IPS-18a (cell line): Measurements from ENCODE around the gene ID1.
"Not testable (repeated sequence)": the region's sequence is repeated elsewhere in the genome, so short reads cannot be mapped to it uniquely, and the experiment has no call there.

Source experiments
- H3K27ac ChIP-seq: one replicate; pipeline ENCODE4 v1.5.1; 2013; ENCODE audit warnings: low read length
- H3K27me3 ChIP-seq: one replicate; pipeline ENCODE4 v1.6.1; 2013; ENCODE audit warnings: mild to moderate bottlenecking, low read length; ENCODE audit not compliant: control insufficient read depth, insufficient read depth
- H3K36me3 ChIP-seq: one replicate; pipeline ENCODE4 v1.6.1; 2013; ENCODE audit warnings: low read depth, low read length; ENCODE audit not compliant: control insufficient read depth
- H3K4me1 ChIP-seq: one replicate; pipeline ENCODE4 v1.6.1; 2013; ENCODE audit warnings: low read depth, low read length; ENCODE audit not compliant: control insufficient read depth
- H3K4me3 ChIP-seq: one replicate; pipeline ENCODE4 v1.5.1; 2013; ENCODE audit warnings: low read length
- H3K9ac ChIP-seq: one replicate; pipeline ENCODE4 v1.6.1; 2013; ENCODE audit warnings: mild to moderate bottlenecking, low read length, moderate library complexity
- H3K9me3 ChIP-seq: one replicate; pipeline ENCODE4 v1.6.1; 2013; ENCODE audit warnings: low read depth, low read length; ENCODE audit not compliant: control insufficient read depth

The ID1 gene

GRCh38 chr20:31577194-31577593 is 27.9 kb upstream of the ID1 start:
- H3K27ac ChIP-seq, result no peak overlapping the region
- H3K4me1 ChIP-seq, result peaks cover 30% of the 10 kb centered on the region
- H3K9me3 ChIP-seq, result no peaks in the 10 kb centered on the region
- H3K36me3 ChIP-seq, result no peaks in the 10 kb centered on the region
- no peak overlapping the region for H3K9ac ChIP-seq
- H3K4me3 ChIP-seq, result no peak overlapping the region
- H3K27me3 ChIP-seq, result no peaks in the 10 kb centered on the region

GRCh38 chr20:31578448-31579138 is 26.5 kb upstream of the ID1 start:
- Histone ChIP-seq H3K27ac (no peak overlapping the region), H3K4me3 (no peak overlapping the region), H3K27me3 (no peaks in the 10 kb centered on the region), H3K4me1 (peaks cover 25% of the 10 kb centered on the region), H3K9ac (no peak overlapping the region), H3K9me3 (no peaks in the 10 kb centered on the region), H3K36me3 (no peaks in the 10 kb centered on the region)

- Histone ChIP-seq H3K36me3 (no peaks in the 10 kb centered on the region), H3K4me3 (no peak overlapping the region), H3K4me1 (peaks cover 20% of the 10 kb centered on the region), H3K9ac (no peak overlapping the region), H3K27ac (no peak overlapping the region), H3K9me3 (no peaks in the 10 kb centered on the region), H3K27me3 (no peaks in the 10 kb centered on the region)
These were observed 25.8 kb upstream of the ID1 start for GRCh38 chr20:31579245-31579644.

- not testable (repeated sequence) for H3K4me3 ChIP-seq, H3K9ac ChIP-seq, H3K9me3 ChIP-seq, H3K36me3 ChIP-seq, H3K27me3 ChIP-seq
- peak overlapping the region; percentile 74 for H3K27ac ChIP-seq
- H3K4me1 ChIP-seq, result peaks cover 20% of the 10 kb centered on the region
These were observed 25.0 kb upstream of the ID1 start for GRCh38 chr20:31579941-31580651.

GRCh38 chr20:31580706-31581105 is 24.4 kb upstream of the ID1 start:
- Histone ChIP-seq H3K27ac (peak overlapping the region; percentile 74), H3K4me3 (no peak overlapping the region), H3K4me1 (peaks cover 26% of the 10 kb centered on the region), H3K27me3 (no peaks in the 10 kb centered on the region), H3K36me3 (no peaks in the 10 kb centered on the region), H3K9ac (no peak overlapping the region), H3K9me3 (no peaks in the 10 kb centered on the region)

GRCh38 chr20:31581391-31581790 is 23.7 kb upstream of the ID1 start:
- peaks cover 30% of the 10 kb centered on the region for H3K4me1 ChIP-seq
- H3K9ac ChIP-seq, result no peak overlapping the region
- no peaks in the 10 kb centered on the region for H3K27me3 ChIP-seq
- H3K4me3 ChIP-seq, result no peak overlapping the region
- no peaks in the 10 kb centered on the region for H3K9me3 ChIP-seq
- H3K36me3 ChIP-seq, result no peaks in the 10 kb centered on the region
- H3K27ac ChIP-seq, result peak overlapping the region; percentile 25

GRCh38 chr20:31587545-31588389 is 17.3 kb upstream of the ID1 start:
- H3K27ac ChIP-seq, result no peak overlapping the region
- H3K9ac ChIP-seq, result no peak overlapping the region
- peak overlapping the region; percentile 33 for H3K4me3 ChIP-seq

GRCh38 chr20:31590717-31591225 is 14.3 kb upstream of the ID1 start:
- peak overlapping the region; percentile 44 for H3K27ac ChIP-seq

More at GRCh38 chr20:31587545-31588389, 17.3 kb upstream of the ID1 start:
- H3K4me1 ChIP-seq, result peaks cover 23% of the 10 kb centered on the region
- no peaks in the 10 kb centered on the region for H3K36me3 ChIP-seq
- H3K27me3 ChIP-seq, result peaks cover 11% of the 10 kb centered on the region
- no peaks in the 10 kb centered on the region for H3K9me3 ChIP-seq

GRCh38 chr20:31593221-31594001 is 11.7 kb upstream of the ID1 start:
- Histone ChIP-seq H3K4me3 (no peak overlapping the region), H3K9ac (no peak overlapping the region), H3K27me3 (peaks cover 2% of the 10 kb centered on the region), H3K9me3 (no peaks in the 10 kb centered on the region), H3K4me1 (peaks cover 21% of the 10 kb centered on the region), H3K36me3 (no peaks in the 10 kb centered on the region), H3K27ac (no peak overlapping the region)

More at GRCh38 chr20:31590717-31591225, 14.3 kb upstream of the ID1 start:
- Histone ChIP-seq H3K36me3 (no peaks in the 10 kb centered on the region), H3K27me3 (peaks cover 11% of the 10 kb centered on the region), H3K9ac (no peak overlapping the region), H3K9me3 (no peaks in the 10 kb centered on the region), H3K4me3 (no peak overlapping the region), H3K4me1 (peaks cover 29% of the 10 kb centered on the region)

GRCh38 chr20:31594002-31594557 is 11.0 kb upstream of the ID1 start:
- H3K4me1 ChIP-seq, result peaks cover 21% of the 10 kb centered on the region
- H3K4me3 ChIP-seq, result no peak overlapping the region
- H3K27ac ChIP-seq, result no peak overlapping the region
- no peaks in the 10 kb centered on the region for H3K27me3 ChIP-seq
- H3K36me3 ChIP-seq, result no peaks in the 10 kb centered on the region
- H3K9me3 ChIP-seq, result no peaks in the 10 kb centered on the region
- no peak overlapping the region for H3K9ac ChIP-seq
